ENCODE measurements around the gene SIM2. TPM values are rescaled to one million over a fixed set of nuclear protein-coding genes. Genes with fewer than 3 reads are reported as not detected.

The SIM2 gene
- total and polyA plus RNA-seq, 2 of the 13 experiments (the other 11 are each of a cell fraction or from before 2014, with no cell fraction given): 0.36 to 0.53 TPM

DNA sequence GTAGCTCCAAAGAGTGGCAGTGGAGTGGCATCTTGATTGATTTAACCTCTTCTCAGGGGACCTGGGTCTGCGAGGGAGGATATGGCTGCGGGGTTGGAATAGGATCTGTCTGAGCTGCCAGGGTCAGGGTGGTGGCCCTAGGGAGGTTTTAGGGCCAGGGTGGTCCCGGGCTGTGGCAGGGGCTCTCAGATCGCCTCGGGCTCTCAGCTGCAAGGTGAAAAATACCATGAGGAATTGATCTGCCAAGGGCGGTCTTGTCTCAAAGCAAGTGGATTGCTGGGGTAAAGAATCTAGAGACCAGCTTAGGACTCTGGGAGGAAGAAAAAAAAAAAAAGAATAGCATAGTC is 3.7 kb downstream of the SIM2 start (continued):
- no peak for TF ChIP-seq SIX4 (CRISPR knock-in tag; IDR thresholded peaks at IDR 0.05)
- TF ChIP-seq, protein P1, sequence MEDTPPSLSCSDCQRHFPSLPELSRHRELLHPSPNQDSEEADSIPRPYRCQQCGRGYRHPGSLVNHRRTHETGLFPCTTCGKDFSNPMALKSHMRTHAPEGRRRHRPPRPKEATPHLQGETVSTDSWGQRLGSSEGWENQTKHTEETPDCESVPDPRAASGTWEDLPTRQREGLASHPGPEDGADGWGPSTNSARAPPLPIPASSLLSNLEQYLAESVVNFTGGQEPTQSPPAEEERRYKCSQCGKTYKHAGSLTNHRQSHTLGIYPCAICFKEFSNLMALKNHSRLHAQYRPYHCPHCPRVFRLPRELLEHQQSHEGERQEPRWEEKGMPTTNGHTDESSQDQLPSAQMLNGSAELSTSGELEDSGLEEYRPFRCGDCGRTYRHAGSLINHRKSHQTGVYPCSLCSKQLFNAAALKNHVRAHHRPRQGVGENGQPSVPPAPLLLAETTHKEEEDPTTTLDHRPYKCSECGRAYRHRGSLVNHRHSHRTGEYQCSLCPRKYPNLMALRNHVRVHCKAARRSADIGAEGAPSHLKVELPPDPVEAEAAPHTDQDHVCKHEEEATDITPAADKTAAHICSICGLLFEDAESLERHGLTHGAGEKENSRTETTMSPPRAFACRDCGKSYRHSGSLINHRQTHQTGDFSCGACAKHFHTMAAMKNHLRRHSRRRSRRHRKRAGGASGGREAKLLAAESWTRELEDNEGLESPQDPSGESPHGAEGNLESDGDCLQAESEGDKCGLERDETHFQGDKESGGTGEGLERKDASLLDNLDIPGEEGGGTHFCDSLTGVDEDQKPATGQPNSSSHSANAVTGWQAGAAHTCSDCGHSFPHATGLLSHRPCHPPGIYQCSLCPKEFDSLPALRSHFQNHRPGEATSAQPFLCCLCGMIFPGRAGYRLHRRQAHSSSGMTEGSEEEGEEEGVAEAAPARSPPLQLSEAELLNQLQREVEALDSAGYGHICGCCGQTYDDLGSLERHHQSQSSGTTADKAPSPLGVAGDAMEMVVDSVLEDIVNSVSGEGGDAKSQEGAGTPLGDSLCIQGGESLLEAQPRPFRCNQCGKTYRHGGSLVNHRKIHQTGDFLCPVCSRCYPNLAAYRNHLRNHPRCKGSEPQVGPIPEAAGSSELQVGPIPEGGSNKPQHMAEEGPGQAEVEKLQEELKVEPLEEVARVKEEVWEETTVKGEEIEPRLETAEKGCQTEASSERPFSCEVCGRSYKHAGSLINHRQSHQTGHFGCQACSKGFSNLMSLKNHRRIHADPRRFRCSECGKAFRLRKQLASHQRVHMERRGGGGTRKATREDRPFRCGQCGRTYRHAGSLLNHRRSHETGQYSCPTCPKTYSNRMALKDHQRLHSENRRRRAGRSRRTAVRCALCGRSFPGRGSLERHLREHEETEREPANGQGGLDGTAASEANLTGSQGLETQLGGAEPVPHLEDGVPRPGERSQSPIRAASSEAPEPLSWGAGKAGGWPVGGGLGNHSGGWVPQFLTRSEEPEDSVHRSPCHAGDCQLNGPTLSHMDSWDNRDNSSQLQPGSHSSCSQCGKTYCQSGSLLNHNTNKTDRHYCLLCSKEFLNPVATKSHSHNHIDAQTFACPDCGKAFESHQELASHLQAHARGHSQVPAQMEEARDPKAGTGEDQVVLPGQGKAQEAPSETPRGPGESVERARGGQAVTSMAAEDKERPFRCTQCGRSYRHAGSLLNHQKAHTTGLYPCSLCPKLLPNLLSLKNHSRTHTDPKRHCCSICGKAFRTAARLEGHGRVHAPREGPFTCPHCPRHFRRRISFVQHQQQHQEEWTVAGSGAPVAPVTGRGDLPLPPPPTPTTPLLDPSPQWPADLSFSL (CRISPR knock-in tag; IDR thresholded peaks at IDR 0.05): no peak
- no peak for TF ChIP-seq GABPB1 (CRISPR knock-in tag; IDR thresholded peaks at IDR 0.05)
- no peak for TF ChIP-seq JUNB (CRISPR knock-in tag; IDR thresholded peaks at IDR 0.05; ENCODE audit: borderline replicate concordance)
- TF ChIP-seq GTF2F1 (IDR thresholded peaks at IDR 0.05; ENCODE audit: low read length): no peak
- TF ChIP-seq TOPORS (CRISPR knock-in tag; IDR thresholded peaks at IDR 0.05): no peak
- TF ChIP-seq, protein P2, sequence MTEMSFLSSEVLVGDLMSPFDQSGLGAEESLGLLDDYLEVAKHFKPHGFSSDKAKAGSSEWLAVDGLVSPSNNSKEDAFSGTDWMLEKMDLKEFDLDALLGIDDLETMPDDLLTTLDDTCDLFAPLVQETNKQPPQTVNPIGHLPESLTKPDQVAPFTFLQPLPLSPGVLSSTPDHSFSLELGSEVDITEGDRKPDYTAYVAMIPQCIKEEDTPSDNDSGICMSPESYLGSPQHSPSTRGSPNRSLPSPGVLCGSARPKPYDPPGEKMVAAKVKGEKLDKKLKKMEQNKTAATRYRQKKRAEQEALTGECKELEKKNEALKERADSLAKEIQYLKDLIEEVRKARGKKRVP (CRISPR knock-in tag; IDR thresholded peaks at IDR 0.05): no peak
- TF ChIP-seq MATR3 (CRISPR knock-in tag; IDR thresholded peaks at IDR 0.05): no peak

All from HepG2 (cell line).